ENCODE results near the gene RASSF8.

- TF ChIP-seq POLR2A (IDR thresholded peaks at IDR 0.05) (no peak), CTCF (IDR thresholded peaks at IDR 0.05) (no peak)
These were observed 72.8 kb downstream of the RASSF8 start for GRCh38 chr12:26031318-26031717.
